Caco-2 (cell line): Measurements from ENCODE around the gene NDEL1. TPM values are rescaled to one million over a fixed set of nuclear protein-coding genes. Genes with fewer than 3 reads are reported as not detected.

Experiments
- BruUV-seq: library from RNA; stranded (reverse); fragments of 400-500 nt; replicated peaks from 2 replicates; lab custom pipeline; 2021; lab: Mats Ljungman, UMichigan
- CTCF ChIA-PET: fragments of 300-600 bp; sonication (Branson Sonifier 250); formaldehyde crosslinking; loops from one replicate; lab custom pipeline; 2022; ENCODE audit warnings: antibody characterized with exemption; lab: Charles Lee
- POLR2A ChIA-PET: fragments of 300-600 bp; sonication (Branson Sonifier 250); formaldehyde crosslinking; loops from one replicate; lab custom pipeline; 2022; ENCODE audit warnings: antibody characterized with exemption; lab: Charles Lee
- DNase-seq, 2 experiments: peaks; one replicate each; pipeline versions ENCODE4 v3.0.0 to v3.0.0-alpha.2; 2020 to 2022
- H3K27me3 ChIP-seq: replicated peaks from 2 replicates; pipeline ENCODE4 v1.6.0; 2011; ENCODE audit warnings: low read length; ENCODE audit not compliant: control insufficient read depth, insufficient read depth
- H3K36me3 ChIP-seq: 2 replicates; pipeline ENCODE4 v1.5.1; 2011; ENCODE audit warnings: low read length; ENCODE audit not compliant: control insufficient read depth, insufficient read depth
- H3K4me1 ChIP-seq: fragments of 250-450 bp; sonication (Bioruptor Pico); 2 replicates; pipeline ENCODE4 v1.5.1; 2020; ENCODE audit warnings: mild to moderate bottlenecking
- H3K4me3 ChIP-seq: 2 replicates; pipeline ENCODE4 v1.5.1; 2011; ENCODE audit warnings: low read depth, mild to moderate bottlenecking, control low read depth, low read length
- H3K9me3 ChIP-seq: fragments of 250-450 bp; sonication (Bioruptor Pico); 2 replicates; pipeline ENCODE4 v1.5.1; 2020; ENCODE audit warnings: mild to moderate bottlenecking, moderate library complexity
- H3K27ac Mint-ChIP-seq: one replicate; pipeline ENCODE4 v1.8.0; 2022; ENCODE audit warnings: mixed read lengths; ENCODE audit not compliant: unreplicated experiment
- H3K27me3 Mint-ChIP-seq: one replicate; pipeline ENCODE4 v1.8.0; 2022; ENCODE audit warnings: mixed read lengths; ENCODE audit not compliant: insufficient read depth, unreplicated experiment
- H3K36me3 Mint-ChIP-seq: one replicate; pipeline ENCODE4 v1.8.0; 2022; ENCODE audit warnings: mild to moderate bottlenecking, mixed read lengths; ENCODE audit not compliant: insufficient read depth, unreplicated experiment
- H3K4me1 Mint-ChIP-seq: one replicate; pipeline ENCODE4 v1.8.0; 2022; ENCODE audit warnings: low read depth, mixed read lengths; ENCODE audit not compliant: unreplicated experiment
- H3K4me3 Mint-ChIP-seq: one replicate; pipeline ENCODE4 v1.8.0; 2022; ENCODE audit warnings: mild to moderate bottlenecking, moderate library complexity, mixed read lengths; ENCODE audit not compliant: unreplicated experiment
- H3K9me3 Mint-ChIP-seq: one replicate; pipeline ENCODE4 v1.8.0; 2022; ENCODE audit warnings: mixed read lengths; ENCODE audit not compliant: unreplicated experiment
- CTCF ChIP-seq, 2 experiments: fragments of 200-600 bp in 1 of 2; IDR thresholded peaks; 1 replicate in 1 of 2; 2 replicates in 1 of 2; pipeline versions ENCODE4 v1.5.1 to v1.8.0; 2011 to 2022; ENCODE audit warnings: antibody characterized with exemption in 1 of 2, control low read depth in 1 of 2, inconsistent platforms in 1 of 2, low read depth in 1 of 2, low read length in 1 of 2, mild to moderate bottlenecking in 1 of 2, moderate library complexity in 1 of 2; ENCODE audit not compliant: insufficient read depth in 1 of 2, severe bottlenecking in 1 of 2, unreplicated experiment in 1 of 2
- intact Hi-C: fragments of 100-400 bp; cut with micrococcal nuclease; formaldehyde crosslinking; loops from one replicate; pipeline ENCODE4 v1.10.0; 2022; ENCODE audit not compliant: unreplicated experiment
- total RNA-seq: library from RNA; stranded (reverse); gene quantifications from 2 replicates; pipeline ENCODE4 v1.2.3, GENCODE V29; 2022

NDEL1 gene
- total RNA-seq, 1 experiment from 2014 or later: 32.2 TPM

- Mint-ChIP-seq H3K27ac (no peak overlapping the region), H3K4me1 (no peaks in the 10 kb centered on the region), H3K4me3 (no peak overlapping the region), H3K9me3 (peaks cover 7% of the 10 kb centered on the region), H3K36me3 (peaks cover 69% of the 10 kb centered on the region), H3K27me3 (no peaks in the 10 kb centered on the region)
- ChIA-PET CTCF (no interaction called here), POLR2A (no interaction called here)
- Histone ChIP-seq H3K4me3 (no peak overlapping the region), H3K9me3 (no peaks in the 10 kb centered on the region), H3K27me3 (no peaks in the 10 kb centered on the region), H3K36me3 (no peaks in the 10 kb centered on the region; the same call in none of the 2 replicates), H3K4me1 (no peaks in the 10 kb centered on the region)
- no peak for TF ChIP-seq CTCF (IDR thresholded peaks at IDR 0.05; ENCODE audit: insufficient read depth in 1 of 2, low read depth in 1 of 2, low read length in 1 of 2, severe bottlenecking in 1 of 2, unreplicated experiment in 1 of 2)
- BruUV-seq: no TSS peak
- no peak for DNase-seq
- intact Hi-C loops: no loop called here
Observed at GRCh38 chr17:8488491-8488890, 52.8 kb downstream of the NDEL1 start.

DNA sequence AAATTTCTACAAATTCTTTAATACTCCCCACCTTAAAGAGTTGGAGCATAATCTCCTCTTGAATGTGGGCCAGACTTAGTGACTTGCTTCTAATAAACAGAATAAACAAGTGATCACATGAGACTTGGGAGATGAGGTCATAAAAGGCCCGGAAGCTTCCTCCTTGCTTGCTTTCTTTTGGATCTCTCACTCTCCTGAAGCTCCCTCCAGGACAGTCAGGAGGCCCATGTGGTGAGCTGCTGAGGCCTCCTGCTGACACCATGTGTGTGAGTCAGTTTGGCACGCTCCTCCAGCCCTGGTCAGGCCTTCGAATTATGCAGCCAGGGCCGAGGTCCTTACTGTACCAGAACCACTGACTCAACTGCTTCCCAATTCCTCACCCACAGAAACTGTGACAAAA is 53.2 kb downstream of the NDEL1 start:
- no peak overlapping the region for H3K27ac Mint-ChIP-seq
- H3K9me3 Mint-ChIP-seq: peaks cover 7% of the 10 kb centered on the region
- POLR2A ChIA-PET: no interaction called here

GRCh38 chr17:8489841-8490240 is 54.2 kb downstream of the NDEL1 start:
- H3K4me3 ChIP-seq: no peak overlapping the region
- H3K4me1 ChIP-seq: no peaks in the 10 kb centered on the region
- TF ChIP-seq CTCF (IDR thresholded peaks at IDR 0.05; ENCODE audit: insufficient read depth in 1 of 2, low read depth in 1 of 2, low read length in 1 of 2, severe bottlenecking in 1 of 2, unreplicated experiment in 1 of 2): no peak
- no peaks in the 10 kb centered on the region; the same call in none of the 2 replicates for H3K36me3 ChIP-seq
- ChIA-PET POLR2A (no interaction called here), CTCF (no interaction called here)
- Mint-ChIP-seq H3K27ac (no peak overlapping the region), H3K36me3 (peaks cover 75% of the 10 kb centered on the region), H3K4me1 (no peaks in the 10 kb centered on the region), H3K9me3 (peaks cover 7% of the 10 kb centered on the region), H3K27me3 (no peaks in the 10 kb centered on the region), H3K4me3 (no peak overlapping the region)
- no peaks in the 10 kb centered on the region for H3K9me3 ChIP-seq
- intact Hi-C loops: no loop called here
- H3K27me3 ChIP-seq: no peaks in the 10 kb centered on the region
- no TSS peak for BruUV-seq
- no peak for DNase-seq

More for the DNA sequence above, 53.2 kb downstream of the NDEL1 start:
- no TSS peak for BruUV-seq
- DNase-seq: no peak
- CTCF ChIA-PET: no interaction called here
- H3K4me1 Mint-ChIP-seq: no peaks in the 10 kb centered on the region
- Histone ChIP-seq H3K9me3 (no peaks in the 10 kb centered on the region), H3K36me3 (no peaks in the 10 kb centered on the region; the same call in none of the 2 replicates), H3K4me3 (no peak overlapping the region), H3K27me3 (no peaks in the 10 kb centered on the region), H3K4me1 (no peaks in the 10 kb centered on the region)
- TF ChIP-seq CTCF (IDR thresholded peaks at IDR 0.05; ENCODE audit: insufficient read depth in 1 of 2, low read depth in 1 of 2, low read length in 1 of 2, severe bottlenecking in 1 of 2, unreplicated experiment in 1 of 2): no peak
- H3K27me3 Mint-ChIP-seq: no peaks in the 10 kb centered on the region
- H3K4me3 Mint-ChIP-seq: no peak overlapping the region
- peaks cover 70% of the 10 kb centered on the region for H3K36me3 Mint-ChIP-seq
- intact Hi-C loops: no loop called here
